Tibial nerve (tissue), 4 donors: ENCODE results near the gene KLHDC4.

ENCODE experiments used
- CTCF ChIP-seq, 5 experiments: fragments of 200-600 bp in 3 of 5; fragments of 450-650 bp in 2 of 5; sonication (generic) in 3 of 5; IDR thresholded peaks; one replicate each; pipeline ENCODE4 v1.5.1; 2016 to 2019; ENCODE audit warnings: antibody characterized with exemption in 5 of 5, mild to moderate bottlenecking in 3 of 5, moderate library complexity in 2 of 5
- EP300 ChIP-seq, 2 donors: sonication (generic); formaldehyde crosslinking; IDR thresholded peaks; one replicate each; pipeline ENCODE4 v1.6.1; 2017; ENCODE audit warnings: antibody characterized with exemption in 2 of 2, mild to moderate bottlenecking in 1 of 2
- POLR2A ChIP-seq, 2 donors: fragments of 450-650 bp; IDR thresholded peaks; one replicate each; pipeline ENCODE4 v1.6.1; 2017; ENCODE audit warnings: antibody characterized with exemption in 2 of 2, mild to moderate bottlenecking in 2 of 2, moderate library complexity in 2 of 2

GRCh38 chr16:87689956-87690465, 75.8 kb downstream of the KLHDC4 start:
- TF ChIP-seq POLR2A (IDR thresholded peaks at IDR 0.05) (no peak), EP300 (IDR thresholded peaks at IDR 0.05) (no peak), CTCF (IDR thresholded peaks at IDR 0.05) (no peak)
